Measurements from ENCODE around the gene KDM1B.

GRCh38 chr6:18245079-18245478 lies 89.9 kb downstream of the KDM1B start:
- TF ChIP-seq ZFP3 (CRISPR knock-in tag; IDR thresholded peaks at IDR 0.05) (no peak), ARNTL (CRISPR knock-in tag; IDR thresholded peaks at IDR 0.05; ENCODE audit: borderline replicate concordance, low read depth) (no peak), SNAI2 (CRISPR knock-in tag; IDR thresholded peaks at IDR 0.05) (no peak), PATZ1 (CRISPR knock-in tag; IDR thresholded peaks at IDR 0.05; ENCODE audit: borderline replicate concordance) (no peak), ZFP30 (CRISPR knock-in tag; IDR thresholded peaks at IDR 0.05) (no peak), ZNF70 (CRISPR knock-in tag; IDR thresholded peaks at IDR 0.05) (no peak), BACH2 (CRISPR knock-in tag; IDR thresholded peaks at IDR 0.05; ENCODE audit: borderline replicate concordance) (no peak), TCF4 (CRISPR knock-in tag; IDR thresholded peaks at IDR 0.05; ENCODE audit: borderline replicate concordance) (no peak), ZC3H10 (CRISPR knock-in tag; IDR thresholded peaks at IDR 0.05) (no peak)
- TF ChIP-seq, protein P1, sequence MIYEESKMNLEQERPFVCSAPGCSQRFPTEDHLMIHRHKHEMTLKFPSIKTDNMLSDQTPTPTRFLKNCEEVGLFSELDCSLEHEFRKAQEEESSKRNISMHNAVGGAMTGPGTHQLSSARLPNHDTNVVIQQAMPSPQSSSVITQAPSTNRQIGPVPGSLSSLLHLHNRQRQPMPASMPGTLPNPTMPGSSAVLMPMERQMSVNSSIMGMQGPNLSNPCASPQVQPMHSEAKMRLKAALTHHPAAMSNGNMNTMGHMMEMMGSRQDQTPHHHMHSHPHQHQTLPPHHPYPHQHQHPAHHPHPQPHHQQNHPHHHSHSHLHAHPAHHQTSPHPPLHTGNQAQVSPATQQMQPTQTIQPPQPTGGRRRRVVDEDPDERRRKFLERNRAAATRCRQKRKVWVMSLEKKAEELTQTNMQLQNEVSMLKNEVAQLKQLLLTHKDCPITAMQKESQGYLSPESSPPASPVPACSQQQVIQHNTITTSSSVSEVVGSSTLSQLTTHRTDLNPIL (CRISPR knock-in tag; IDR thresholded peaks at IDR 0.05; ENCODE audit: low read depth), result no peak
- TF ChIP-seq, protein P2, sequence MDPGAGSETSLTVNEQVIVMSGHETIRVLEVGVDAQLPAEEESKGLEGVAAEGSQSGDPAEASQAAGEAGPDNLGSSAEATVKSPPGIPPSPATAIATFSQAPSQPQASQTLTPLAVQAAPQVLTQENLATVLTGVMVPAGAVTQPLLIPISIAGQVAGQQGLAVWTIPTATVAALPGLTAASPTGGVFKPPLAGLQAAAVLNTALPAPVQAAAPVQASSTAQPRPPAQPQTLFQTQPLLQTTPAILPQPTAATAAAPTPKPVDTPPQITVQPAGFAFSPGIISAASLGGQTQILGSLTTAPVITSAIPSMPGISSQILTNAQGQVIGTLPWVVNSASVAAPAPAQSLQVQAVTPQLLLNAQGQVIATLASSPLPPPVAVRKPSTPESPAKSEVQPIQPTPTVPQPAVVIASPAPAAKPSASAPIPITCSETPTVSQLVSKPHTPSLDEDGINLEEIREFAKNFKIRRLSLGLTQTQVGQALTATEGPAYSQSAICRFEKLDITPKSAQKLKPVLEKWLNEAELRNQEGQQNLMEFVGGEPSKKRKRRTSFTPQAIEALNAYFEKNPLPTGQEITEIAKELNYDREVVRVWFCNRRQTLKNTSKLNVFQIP (CRISPR knock-in tag; IDR thresholded peaks at IDR 0.05; ENCODE audit: borderline replicate concordance, low read depth), result no peak
